Body of pancreas (tissue), 4 donors: ENCODE data around the gene AP3B1.
"Not testable (repeated sequence)": the region's sequence is repeated elsewhere in the genome, so short reads cannot be mapped to it uniquely, and the experiment has no call there.

Experiments
- CTCF ChIP-seq, 7 experiments: fragments of 450-650 bp in 4 of 7; fragments of 200-600 bp in 3 of 7; sonication (generic) in 3 of 7; IDR thresholded peaks; one replicate each; pipeline ENCODE4 v1.5.1; 2016 to 2019; ENCODE audit warnings: antibody characterized with exemption in 7 of 7
- POLR2A ChIP-seq, 3 donors: fragments of 450-650 bp; IDR thresholded peaks; one replicate each; pipeline ENCODE4 v1.6.1; 2016; ENCODE audit warnings: antibody characterized with exemption in 3 of 3, mild to moderate bottlenecking in 2 of 3

- not testable (repeated sequence) for TF ChIP-seq CTCF, POLR2A (IDR thresholded peaks at IDR 0.05)
Observed at GRCh38 chr5:78188681-78189080, 105.8 kb downstream of the AP3B1 start.
